HepG2 (cell line): Measurements from ENCODE around the gene USP34. TPM values are rescaled to one million over a fixed set of nuclear protein-coding genes. Genes with fewer than 3 reads are reported as not detected.

Experiments used
- ATAC-seq: fragments of 200-7000 bp; cut with Tn5 transposase; 3 replicates; pipeline ENCODE4 v1.9.1; 2020; ENCODE audit warnings: mild to moderate bottlenecking, moderate library complexity
- BruUV-seq: library from RNA; stranded (reverse); fragments of 400-500 nt; replicated peaks from 2 replicates; lab custom pipeline; 2021; lab: Mats Ljungman, UMichigan
- CTCF ChIA-PET: fragments of 300-600 bp; formaldehyde crosslinking; extraction: SDS; loops from one replicate; lab custom pipeline; 2021; ENCODE audit warnings: low total read pairs, inconsistent platforms, low intra/inter-chr PET ratio; lab: Yijun Ruan, JAX
- POLR2A ChIA-PET: fragments of 350-600 bp; sonication (Branson Sonifier 250); formaldehyde crosslinking; loops from one replicate; lab custom pipeline; 2020; ENCODE audit warnings: antibody characterized with exemption, inconsistent platforms; lab: Yijun Ruan, JAX
- DNase-seq: peaks from one replicate; pipeline ENCODE4 v3.0.0-alpha.2; 2015; ENCODE audit warnings: low spot score
- FAIRE-seq: peaks from 3 replicates; lab custom pipeline; 2011; peaks lifted over from hg19 to GRCh38; lab: Jason Lieb, UNC
- H2AFZ ChIP-seq: one replicate; pipeline ENCODE4 v1.6.1; 2011; ENCODE audit warnings: low read length, inconsistent platforms
- H3K27ac ChIP-seq: fragments of 300-600 bp; 3 replicates; pipeline ENCODE4 v1.8.0; 2011; ENCODE audit warnings: mixed run types, mild to moderate bottlenecking, mixed read lengths, low read length, inconsistent platforms; ENCODE audit not compliant: insufficient read depth; ENCODE audit errors: extremely low read length
- H3K27me3 ChIP-seq, 2 experiments: fragments of 200-600 bp in 1 of 2; 2 replicates in 1 of 2; 3 replicates in 1 of 2; pipeline versions ENCODE4 v1.6.0 to v1.8.0; 2011; ENCODE audit warnings: low read length in 2 of 2, mild to moderate bottlenecking in 2 of 2, moderate library complexity in 2 of 2, inconsistent platforms in 1 of 2; ENCODE audit not compliant: insufficient read depth in 2 of 2, control insufficient read depth in 1 of 2
- H3K36me3 ChIP-seq, 2 experiments: fragments of 200-600 bp in 1 of 2; replicated peaks in 1 of 2; 2 replicates in 1 of 2; 3 replicates in 1 of 2; pipeline versions ENCODE4 v1.5.1 to v1.8.0; 2011; ENCODE audit warnings: low read length in 2 of 2, inconsistent platforms in 1 of 2; ENCODE audit not compliant: insufficient read depth in 2 of 2, control insufficient read depth in 1 of 2
- H3K4me1 ChIP-seq: 2 replicates; pipeline ENCODE4 v1.5.1; 2012; ENCODE audit warnings: low read length, inconsistent platforms; ENCODE audit not compliant: insufficient read depth
- H3K4me2 ChIP-seq: 2 replicates; pipeline ENCODE4 v1.6.0; 2011; ENCODE audit warnings: low read depth, low read length, inconsistent platforms
- H3K4me3 ChIP-seq, 3 experiments: fragments of 200-600 bp in 1 of 3; sonication (generic), shearing (Covaris generic) in 1 of 3; replicated peaks in 1 of 3; 2 replicates each; pipeline ENCODE4 v1.5.1; 2011 to 2016; ENCODE audit warnings: low read length in 3 of 3, inconsistent platforms in 2 of 3, low read depth in 2 of 3, mild to moderate bottlenecking in 2 of 3, control low read depth in 1 of 3, mixed read lengths in 1 of 3; ENCODE audit not compliant: insufficient read depth in 1 of 3
- H3K79me2 ChIP-seq: one replicate; pipeline ENCODE4 v1.6.1; 2011; ENCODE audit warnings: low read length, inconsistent platforms; ENCODE audit not compliant: insufficient read depth
- H3K9ac ChIP-seq: 2 replicates; pipeline ENCODE4 v1.6.0; 2011; ENCODE audit warnings: mild to moderate bottlenecking, low read depth, low read length, inconsistent platforms; ENCODE audit not compliant: insufficient read depth
- H3K9me3 ChIP-seq: 2 replicates; pipeline ENCODE4 v1.5.1; 2012; ENCODE audit warnings: mild to moderate bottlenecking, low read length
- H4K20me1 ChIP-seq: 2 replicates; pipeline ENCODE4 v1.6.0; 2011; ENCODE audit warnings: inconsistent platforms, mild to moderate bottlenecking, low read length, moderate library complexity; ENCODE audit not compliant: insufficient read depth
- ESRRA ChIP-seq: sonication (generic); formaldehyde crosslinking; IDR thresholded peaks from 2 replicates; pipeline ENCODE4 v1.5.1; 2020; ENCODE audit warnings: mild to moderate bottlenecking, low read depth, missing genetic modification reagents
- RBFOX2 ChIP-seq: fragments of 200-400 bp; formaldehyde crosslinking; IDR thresholded peaks from 2 replicates; pipeline ENCODE4 v1.6.1; 2017; ENCODE audit warnings: low read depth, mild to moderate bottlenecking, low read length
- REL ChIP-seq: sonication (generic); formaldehyde crosslinking; conservative IDR thresholded peaks from 2 replicates; pipeline ENCODE4 v1.8.0; 2022; ENCODE audit warnings: mild to moderate bottlenecking, missing genetic modification reagents, moderate library complexity
- ZNF121 ChIP-seq: sonication (generic); formaldehyde crosslinking; IDR thresholded peaks from 2 replicates; pipeline ENCODE4 v1.5.0; 2020; ENCODE audit warnings: mild to moderate bottlenecking, missing genetic modification reagents
- WGBS: methylation state at CpG from one replicate; pipeline ENCODE4 v1.1.6; 2017; ENCODE audit warnings: low lambda C conversion rate; 5-methylcytosine and 5-hydroxymethylcytosine counted together
- in situ Hi-C: cut with HindIII; loops from 2 replicates; pipeline ENCODE4 v1.10.0; 2017; ENCODE audit warnings: low pct_unique_long_range_greater_than_20kb; ENCODE audit not compliant: extremely low pct_ligation_motif_present
- intact Hi-C: fragments of 100-400 bp; cut with micrococcal nuclease; formaldehyde crosslinking; loops from one replicate; pipeline ENCODE4 v1.10.0; 2022; ENCODE audit not compliant: unreplicated experiment
- polyA plus RNA-seq, 8 experiments: library from polyadenylated mRNA; depleted of rRNA in 3 of 8; stranded (reverse) in 7 of 8; unstranded in 1 of 8; fragments of >200 nt; fragmentation: Illumina TruSeq in 4 of 8; extraction: Trizol in 4 of 8; gene quantifications; 2 replicates each; pipeline versions ENCODE4 v1.2.1 to v1.2.3, GENCODE V29; 2011 to 2016; ENCODE audit warnings: low read depth in 4 of 8, missing spikeins in 1 of 8, mixed read lengths in 1 of 8; ENCODE audit not compliant: insufficient read depth in 1 of 8
- total RNA-seq, 5 experiments: library from RNA; depleted of rRNA; stranded (reverse); fragments of >200 nt; fragmentation: Illumina TruSeq; extraction: Trizol; gene quantifications; 2 replicates each; pipeline ENCODE4 v1.2.3, GENCODE V29; 2016; ENCODE audit warnings: low read depth in 1 of 5
- TF ChIP-seq, protein P1 (sequence below): sonication (generic); formaldehyde crosslinking; conservative IDR thresholded peaks from 2 replicates; pipeline ENCODE4 v1.8.1; 2023; ENCODE audit warnings: missing genetic modification reagents
- TF ChIP-seq, protein P2 (sequence below): IDR thresholded peaks from 2 replicates; pipeline ENCODE4 v1.6.1; 2018; ENCODE audit warnings: missing genetic modification reagents, mild to moderate bottlenecking, missing compliant biosample characterization

USP34 gene
- total and polyA plus RNA-seq, 2 of the 13 experiments (the other 11 are each of a cell fraction or from before 2014, with no cell fraction given), result 99.2 to 100 TPM

DNA sequence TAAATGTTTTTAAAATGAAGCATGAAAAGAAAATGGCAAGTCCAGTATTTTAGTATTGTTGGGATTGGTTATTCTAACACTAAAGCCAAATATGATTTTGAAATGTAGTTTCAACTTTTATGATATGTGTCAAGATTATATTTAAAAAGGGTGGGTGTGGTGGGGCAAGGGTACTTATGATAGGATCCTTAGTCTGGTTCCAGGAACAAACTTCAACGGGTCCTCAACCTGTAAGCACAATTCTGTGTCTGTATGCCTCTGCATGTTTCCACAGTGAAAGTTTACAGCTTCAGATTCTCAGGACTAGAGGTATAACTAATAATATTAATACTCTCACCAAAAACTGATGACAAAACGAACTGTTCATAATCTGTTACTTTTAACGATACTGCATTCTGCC lies 5.8 kb downstream of the USP34 start:
- Histone ChIP-seq H3K4me3 (no peak overlapping the region), H3K4me2 (no peak overlapping the region), H3K36me3 (peaks cover 2 to 8% of the 10 kb centered on the region in 2 experiments; a peak in 2 of 5 replicates), H3K9ac (no peak overlapping the region), H3K27ac (no peak overlapping the region), H3K9me3 (no peaks in the 10 kb centered on the region), H4K20me1 (peaks cover 29% of the 10 kb centered on the region), H2AFZ (no peak overlapping the region), H3K4me1 (peaks cover 86% of the 10 kb centered on the region), H3K79me2 (peaks cover 100% of the 10 kb centered on the region), H3K27me3 (no peaks in the 10 kb centered on the region; a peak in 1 of 5 replicates)
- TF ChIP-seq, protein P1, sequence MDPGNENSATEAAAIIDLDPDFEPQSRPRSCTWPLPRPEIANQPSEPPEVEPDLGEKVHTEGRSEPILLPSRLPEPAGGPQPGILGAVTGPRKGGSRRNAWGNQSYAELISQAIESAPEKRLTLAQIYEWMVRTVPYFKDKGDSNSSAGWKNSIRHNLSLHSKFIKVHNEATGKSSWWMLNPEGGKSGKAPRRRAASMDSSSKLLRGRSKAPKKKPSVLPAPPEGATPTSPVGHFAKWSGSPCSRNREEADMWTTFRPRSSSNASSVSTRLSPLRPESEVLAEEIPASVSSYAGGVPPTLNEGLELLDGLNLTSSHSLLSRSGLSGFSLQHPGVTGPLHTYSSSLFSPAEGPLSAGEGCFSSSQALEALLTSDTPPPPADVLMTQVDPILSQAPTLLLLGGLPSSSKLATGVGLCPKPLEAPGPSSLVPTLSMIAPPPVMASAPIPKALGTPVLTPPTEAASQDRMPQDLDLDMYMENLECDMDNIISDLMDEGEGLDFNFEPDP (CRISPR knock-in tag), result no peak
- TF ChIP-seq RBFOX2, result 0 out of 2 replicates have a peak, but pooled peaks have one; percentile 40
- BruUV-seq, result no TSS peak
- in situ Hi-C loops (no loop called here), intact Hi-C loops (no loop called here)
- DNase-seq, result no peak
- no peak for FAIRE-seq
- 87% methylated on average over 3 of the region's 3 CpGs for WGBS
- no peak for ATAC-seq
- ChIA-PET CTCF (no interaction called here), POLR2A (interaction anchor here (0.6 kb wide), 1 partner anchor 17 kb away, joined by 3 read pairs; no protein-coding TSS in a partner anchor)

DNA sequence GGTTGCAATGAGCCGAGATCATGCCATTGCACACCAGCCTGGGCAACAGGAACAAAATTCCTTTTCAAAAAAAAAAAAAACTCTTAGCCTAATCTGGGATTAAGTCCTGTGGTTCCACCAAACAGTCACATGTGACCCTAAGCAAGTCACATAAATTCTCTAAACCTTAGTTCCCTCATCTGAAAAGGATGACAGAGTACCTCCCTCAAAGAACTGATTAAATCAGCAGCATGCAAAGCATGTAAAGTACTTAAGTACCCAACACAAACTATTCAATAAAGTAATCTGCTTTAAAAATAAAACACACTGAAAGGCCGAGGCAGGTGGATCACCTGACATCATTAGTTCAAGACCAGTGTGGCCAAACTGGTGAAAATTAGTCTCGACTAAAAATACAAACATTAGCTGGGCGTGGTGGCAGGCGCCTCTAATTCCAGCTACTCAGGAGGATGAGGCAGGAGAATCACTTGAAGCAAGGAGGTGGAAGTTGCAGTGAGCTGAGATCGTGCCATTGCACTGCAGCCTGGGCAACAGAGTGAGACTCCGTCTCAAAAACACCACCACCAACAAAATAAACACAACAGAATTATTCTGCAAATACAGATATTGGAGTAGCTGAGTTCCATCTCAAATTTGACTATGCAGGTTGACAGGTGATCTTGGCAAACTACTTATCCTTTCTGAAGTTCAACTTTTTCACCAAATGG lies 7.0 kb downstream of the USP34 start:
- Histone ChIP-seq H3K9me3 (no peaks in the 10 kb centered on the region), H3K9ac (no peak overlapping the region), H3K27me3 (no peaks in the 10 kb centered on the region), H4K20me1 (peaks cover 29% of the 10 kb centered on the region), H3K36me3 (peaks cover 2 to 8% of the 10 kb centered on the region in 2 experiments; a peak in 2 of 5 replicates), H2AFZ (no peak overlapping the region), H3K79me2 (peaks cover 100% of the 10 kb centered on the region), H3K27ac (no peak overlapping the region), H3K4me1 (peaks cover 92% of the 10 kb centered on the region), H3K4me3 (no peak overlapping the region), H3K4me2 (no peak overlapping the region)
- DNase-seq (no peak), FAIRE-seq (no peak), ATAC-seq (no peak)
- 93% methylated on average over 7 of the region's 7 CpGs for WGBS
- ChIA-PET CTCF (no interaction called here), POLR2A (no interaction called here)
- BruUV-seq, result no TSS peak
- TF ChIP-seq, protein P2, sequence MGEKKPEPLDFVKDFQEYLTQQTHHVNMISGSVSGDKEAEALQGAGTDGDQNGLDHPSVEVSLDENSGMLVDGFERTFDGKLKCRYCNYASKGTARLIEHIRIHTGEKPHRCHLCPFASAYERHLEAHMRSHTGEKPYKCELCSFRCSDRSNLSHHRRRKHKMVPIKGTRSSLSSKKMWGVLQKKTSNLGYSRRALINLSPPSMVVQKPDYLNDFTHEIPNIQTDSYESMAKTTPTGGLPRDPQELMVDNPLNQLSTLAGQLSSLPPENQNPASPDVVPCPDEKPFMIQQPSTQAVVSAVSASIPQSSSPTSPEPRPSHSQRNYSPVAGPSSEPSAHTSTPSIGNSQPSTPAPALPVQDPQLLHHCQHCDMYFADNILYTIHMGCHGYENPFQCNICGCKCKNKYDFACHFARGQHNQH (CRISPR knock-in tag), result no peak
- TF ChIP-seq ZNF121 (CRISPR knock-in tag) (0 out of 2 replicates have a peak, but pooled peaks have one; percentile 35), REL (CRISPR knock-in tag) (no peak), ESRRA (no peak)
- in situ Hi-C loops (no loop called here), intact Hi-C loops (no loop called here)
